GM19043 (cell line): ENCODE results near the gene P2RY6.

Experiments used
- ATAC-seq: cut with Tn5 transposase; IDR thresholded peaks from one replicate; pipeline ENCODE4 v1.9.1; 2021; ENCODE audit warnings: low read depth; ENCODE audit not compliant: unreplicated experiment

Gene P2RY6

DNA sequence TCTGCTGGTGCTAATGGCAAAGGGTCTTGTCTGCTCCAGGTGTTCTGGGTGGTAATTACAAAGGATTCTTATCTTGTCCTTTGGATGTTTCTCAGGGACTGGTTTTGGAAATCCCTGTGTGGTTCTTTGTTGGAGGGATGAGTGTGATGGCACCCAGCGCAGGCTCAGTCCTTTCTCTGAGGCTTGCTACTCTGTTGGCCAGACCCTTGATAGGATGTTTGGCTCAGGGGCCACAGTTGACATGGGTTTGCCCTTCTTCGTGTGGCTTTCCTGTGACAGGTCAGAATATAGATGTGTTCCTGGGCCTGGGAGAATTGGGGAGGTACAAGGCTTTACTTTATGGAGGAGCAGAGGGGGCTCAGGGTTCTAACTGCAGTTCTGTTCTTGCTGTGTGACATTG lies 39.9 kb downstream of the P2RY6 start:
- no peak for ATAC-seq

DNA sequence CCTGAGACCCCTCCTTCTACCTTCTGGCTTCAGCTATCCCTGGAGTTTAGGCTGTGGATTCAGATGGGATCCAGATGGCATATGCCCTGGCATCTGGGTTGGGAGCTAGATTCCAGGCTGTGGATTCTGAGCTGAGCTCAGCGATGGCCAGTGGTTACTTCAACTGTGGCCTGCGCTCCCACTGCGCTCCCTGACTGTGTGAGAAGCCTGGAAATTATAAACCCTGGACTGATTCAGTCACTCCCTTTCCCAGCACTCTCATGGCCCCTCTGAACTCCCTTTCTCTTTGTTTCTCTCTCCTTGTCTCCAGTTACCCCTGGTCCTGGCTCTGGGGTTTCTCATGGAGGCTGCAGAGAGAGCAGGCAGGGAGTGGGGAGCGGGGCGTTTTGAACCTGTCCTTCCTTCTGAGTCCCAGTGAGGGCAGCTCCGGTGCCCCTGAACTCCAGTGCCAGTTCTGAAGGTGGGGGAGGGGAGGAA lies 40.8 kb downstream of the P2RY6 start:
- no peak for ATAC-seq

- no peak for ATAC-seq
These were observed 41.5 kb downstream of the P2RY6 start for GRCh38 chr11:73313652-73314051.

GRCh38 chr11:73314117-73314961 lies 42.2 kb downstream of the P2RY6 start:
- no peak for ATAC-seq

DNA sequence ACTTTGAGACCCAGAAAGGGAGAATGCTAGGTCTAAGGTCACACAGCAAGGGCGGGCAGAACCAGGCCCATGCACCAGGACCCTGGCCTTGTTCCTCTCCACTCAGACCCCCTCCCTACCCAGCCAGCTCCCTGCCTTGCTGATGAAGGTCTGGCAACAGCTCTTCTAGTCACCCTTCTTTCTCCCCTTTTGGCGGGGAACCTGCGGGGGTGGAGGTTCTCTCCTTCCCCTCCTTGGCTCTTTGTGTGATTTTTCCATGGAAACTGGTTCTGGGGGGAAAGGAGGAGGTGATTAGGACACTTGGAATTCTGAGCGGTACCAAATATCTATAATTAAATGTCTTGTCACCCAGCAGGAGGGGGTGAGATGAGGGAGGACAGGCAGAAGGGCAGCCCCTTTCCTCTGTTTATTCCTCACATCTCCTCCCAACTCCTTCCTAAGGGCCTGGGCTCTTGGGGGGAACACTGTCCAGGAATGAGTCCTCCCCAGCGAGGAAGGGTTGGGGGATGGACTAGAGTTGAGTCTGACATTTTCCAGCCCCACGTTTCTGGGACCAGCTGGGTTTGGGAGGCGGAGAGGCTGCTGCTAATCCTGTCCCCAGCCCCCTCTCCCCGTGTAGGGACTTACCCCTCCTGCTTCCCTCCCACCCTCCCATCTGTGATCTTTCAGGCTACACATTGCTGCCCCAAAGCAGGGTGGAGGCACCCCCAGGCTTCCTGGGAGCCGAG lies 43.3 kb downstream of the P2RY6 start:
- ATAC-seq: no peak

GRCh38 chr11:73316422-73316821 lies 44.3 kb downstream of the P2RY6 start:
- ATAC-seq: no peak

DNA sequence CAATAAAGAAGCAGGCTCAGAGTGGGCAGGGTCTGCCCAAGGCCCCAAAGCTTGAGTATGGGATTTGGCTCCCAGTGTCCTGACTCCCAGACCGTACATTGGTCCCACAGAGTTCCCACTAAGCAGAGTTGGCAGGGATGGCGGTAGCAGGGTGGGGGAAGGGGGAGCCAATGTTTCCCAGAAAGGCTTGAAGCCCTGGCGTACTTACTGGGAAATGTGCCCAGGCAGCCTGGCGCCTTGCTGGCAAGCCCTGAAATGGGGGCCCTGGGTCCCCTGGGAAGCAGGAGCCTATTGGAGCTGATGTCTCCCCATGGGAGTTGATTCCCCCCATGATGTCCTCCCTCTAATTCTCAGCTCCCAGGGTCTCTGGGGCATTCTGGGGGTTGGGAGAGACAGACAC lies 45.2 kb downstream of the P2RY6 start:
- ATAC-seq: no peak

- no peak for ATAC-seq
These were observed 45.7 kb downstream of the P2RY6 start for GRCh38 chr11:73317803-73318202.

DNA sequence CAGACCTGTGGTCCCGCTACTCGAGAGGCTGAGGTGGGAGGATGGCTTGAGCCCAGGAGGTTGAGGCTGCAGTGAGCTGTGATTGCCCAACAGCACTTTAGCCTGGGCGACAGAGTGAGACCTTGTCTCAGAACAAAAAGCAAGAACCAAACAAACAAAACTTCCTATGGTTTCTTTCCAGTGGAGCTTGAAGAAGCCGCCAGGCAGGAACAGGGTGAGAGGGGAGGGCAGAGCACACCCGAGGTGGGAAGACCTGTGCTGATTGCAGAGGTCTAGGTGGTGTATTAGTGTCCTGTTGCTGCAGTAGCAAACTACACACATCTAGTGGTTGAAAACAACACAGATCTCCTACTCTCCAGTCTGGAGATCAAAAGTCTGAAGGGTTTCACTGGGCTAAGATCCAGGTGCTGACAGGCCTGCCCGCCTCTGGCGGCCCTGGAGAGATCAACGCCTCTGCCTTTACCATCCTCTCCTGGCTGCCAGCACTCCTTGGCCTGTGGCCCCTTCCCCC lies 46.4 kb downstream of the P2RY6 start:
- no peak for ATAC-seq

DNA sequence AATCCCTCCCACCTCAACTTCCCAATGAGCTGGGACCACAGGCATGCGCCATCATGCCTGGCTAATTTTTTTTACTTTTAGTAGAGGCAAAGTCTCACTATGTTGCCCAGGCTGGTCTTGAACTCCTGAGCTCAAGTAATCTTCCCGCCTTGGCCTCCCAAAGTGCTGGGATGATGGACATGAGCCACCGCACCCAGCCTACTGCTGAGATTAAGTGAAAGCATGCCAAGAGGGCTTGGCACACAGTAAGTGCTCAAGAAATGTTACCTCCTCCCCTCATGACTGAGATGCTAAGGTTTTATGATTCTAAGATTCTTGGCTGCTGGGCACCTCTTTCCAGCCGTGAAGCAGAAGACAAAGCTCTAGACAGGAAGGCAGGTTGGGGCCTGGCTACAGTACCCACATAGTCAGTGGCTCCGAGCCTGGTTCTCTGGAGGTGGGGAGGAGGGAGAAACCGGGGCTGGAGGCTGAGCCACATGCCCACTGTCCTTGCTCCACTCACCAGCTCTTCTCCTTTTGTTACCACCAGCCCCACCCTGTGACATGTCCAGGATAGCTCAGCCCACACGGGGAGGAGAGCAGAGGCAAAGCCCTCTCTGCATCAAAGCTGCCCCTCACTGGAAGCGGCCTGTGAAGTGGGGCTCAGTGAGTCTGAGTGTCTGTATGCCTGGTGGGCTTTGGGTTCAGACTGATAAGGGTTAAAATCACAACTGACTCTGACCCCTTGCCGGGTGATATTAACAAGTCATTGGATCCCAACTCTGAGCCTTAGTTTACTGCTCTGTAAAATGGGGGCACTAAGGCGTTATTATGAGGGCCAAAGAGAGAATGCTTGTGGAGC lies 48.8 kb downstream of the P2RY6 start:
- no peak for ATAC-seq

GRCh38 chr11:73321604-73322381 lies 49.7 kb downstream of the P2RY6 start:
- ATAC-seq: no peak

GRCh38 chr11:73322382-73323306 lies 50.5 kb downstream of the P2RY6 start:
- no peak for ATAC-seq

DNA sequence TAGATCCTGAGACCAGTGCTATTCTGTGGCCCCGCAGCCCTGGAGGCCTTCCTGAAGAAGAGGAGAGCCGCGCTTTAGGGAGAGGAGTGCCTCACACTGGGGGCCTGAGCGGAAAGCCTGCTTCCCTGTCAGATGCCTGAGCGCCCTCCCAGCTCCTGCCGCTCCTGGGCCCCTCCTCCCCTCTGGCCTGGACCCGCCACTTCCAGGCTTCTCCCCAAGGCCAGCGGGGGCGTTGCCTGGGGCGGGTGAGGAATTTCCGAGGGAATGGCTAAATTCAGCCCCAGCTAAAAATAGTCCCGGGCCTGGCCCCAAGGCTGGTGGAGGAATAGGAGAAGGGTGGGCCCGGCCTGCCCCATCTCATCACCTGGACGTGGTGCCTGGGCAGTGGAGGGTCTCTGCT lies 51.3 kb downstream of the P2RY6 start:
- no peak for ATAC-seq

DNA sequence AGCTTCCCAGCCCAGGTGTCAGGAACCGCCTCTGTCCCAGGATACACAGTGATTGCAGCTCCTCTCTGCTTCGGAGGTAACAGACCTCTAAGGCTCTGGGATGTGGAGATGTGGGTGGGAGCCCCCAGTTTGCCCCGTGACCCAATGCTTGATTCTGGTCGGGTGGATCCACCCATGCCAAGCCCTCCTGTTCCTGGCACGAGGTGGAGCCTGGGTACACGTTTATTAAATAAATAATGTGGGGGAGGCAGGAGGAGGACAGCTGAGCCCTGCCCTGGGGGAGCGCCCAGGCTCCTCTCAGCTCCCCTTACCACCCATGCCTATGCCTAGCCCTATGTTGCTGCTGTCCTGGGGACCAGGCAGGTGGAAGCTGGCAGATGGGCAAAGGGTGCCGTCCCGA lies 52.0 kb downstream of the P2RY6 start:
- no peak for ATAC-seq

GRCh38 chr11:73324665-73325035 lies 52.5 kb downstream of the P2RY6 start:
- ATAC-seq: no peak

DNA sequence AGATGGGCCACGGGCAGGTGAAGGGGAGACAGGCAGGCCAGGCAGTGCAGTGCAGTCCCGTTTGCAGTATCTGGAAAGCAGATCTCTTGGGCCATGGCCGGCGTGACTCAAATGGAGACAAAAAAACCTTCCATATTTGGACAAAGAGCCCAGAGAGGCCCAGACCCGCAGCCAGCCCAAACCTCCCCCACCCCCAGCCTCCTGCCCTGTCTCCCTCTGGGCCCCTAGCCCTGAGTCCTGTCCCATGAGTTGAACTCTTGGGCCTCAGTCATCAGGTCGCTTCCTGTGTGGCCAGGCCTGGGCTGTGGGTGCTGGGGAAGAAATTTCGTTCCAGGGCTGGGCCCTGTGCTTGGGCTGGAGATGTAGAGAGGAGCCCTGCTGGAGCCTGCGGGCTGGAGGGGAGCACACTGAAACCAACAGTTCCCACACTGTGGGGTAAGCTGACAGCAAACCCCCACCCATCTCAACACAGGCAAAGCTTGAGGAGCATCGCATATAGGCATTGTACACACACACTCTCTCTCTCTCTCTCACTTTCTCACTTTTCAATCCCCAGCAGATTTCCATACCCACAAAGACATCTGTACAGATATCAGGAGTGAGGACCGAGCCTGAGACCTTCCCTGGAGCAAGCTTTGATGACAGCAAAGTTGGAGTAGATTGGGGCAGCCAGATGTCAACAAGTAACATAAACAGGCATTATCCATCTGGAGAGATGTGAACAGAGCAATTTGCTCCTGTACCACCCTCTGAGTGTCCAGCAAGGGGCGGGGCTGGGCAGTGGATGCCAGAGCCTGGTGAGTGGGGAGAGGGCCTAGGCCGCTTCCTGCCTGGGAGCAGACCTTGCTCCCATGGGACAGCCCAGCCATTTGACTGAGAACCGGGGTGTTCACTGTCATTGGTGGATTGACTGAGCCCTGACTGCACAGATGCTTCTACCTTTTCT lies 53.2 kb downstream of the P2RY6 start:
- ATAC-seq: peak; percentile 68

DNA sequence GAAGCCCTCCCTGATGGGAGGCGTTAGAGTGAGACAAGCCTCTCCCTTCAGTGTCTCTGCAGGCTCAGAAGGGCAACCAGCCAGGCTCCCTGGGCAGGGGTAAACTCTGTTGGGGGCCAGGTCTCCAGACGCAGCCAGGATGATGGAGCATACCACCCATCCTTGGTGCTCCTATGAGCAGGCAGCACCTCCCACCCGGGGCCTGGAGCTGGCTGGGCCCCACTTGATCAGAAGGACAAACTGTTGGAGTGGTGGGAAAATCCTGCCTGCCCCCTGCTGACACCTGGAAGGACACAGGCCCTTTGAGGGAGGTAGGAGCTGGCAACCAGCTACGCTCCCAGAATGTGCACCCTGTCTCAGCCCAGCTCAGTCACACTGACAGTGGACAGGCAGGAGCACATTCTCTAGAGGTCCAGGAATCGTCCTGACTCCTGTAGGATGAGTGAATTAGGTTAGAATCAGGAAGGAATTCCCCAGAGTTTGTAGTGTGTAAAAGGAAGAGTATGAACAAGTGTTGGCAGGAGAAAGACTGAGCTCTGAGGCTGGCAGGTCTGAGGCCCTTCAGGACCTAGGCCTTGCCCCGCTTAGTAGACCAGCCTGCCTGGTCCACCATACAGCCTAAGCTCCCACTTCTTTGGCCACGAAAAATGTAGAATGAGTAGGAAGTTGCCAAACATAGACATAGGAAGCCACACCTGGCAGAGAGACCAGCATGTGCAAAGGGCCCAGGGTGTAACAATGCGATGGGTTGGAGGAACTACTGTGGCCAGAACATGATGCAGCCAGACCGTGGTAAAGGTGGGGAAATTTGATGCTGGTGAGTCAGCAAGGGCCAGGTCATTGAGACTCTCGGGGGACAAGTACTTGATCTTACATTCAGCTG lies 55.0 kb downstream of the P2RY6 start:
- no peak for ATAC-seq
